NCI-H446 treated with DMSO at 0.1 percent for 48 hours (cell line): ENCODE data around the gene ZNF394.
"Not testable (repeated sequence)": the region's sequence is repeated elsewhere in the genome, so short reads cannot be mapped to it uniquely, and the experiment has no call there.

ENCODE experiments used
- DNase-seq: peaks from one replicate; lab custom pipeline; 2025; lab: John Stamatoyannopoulos, UW

Gene ZNF394

GRCh38 chr7:99499721-99500636 lies at the start of gene ZNF394:
Gene ZNF394 (minus strand): TSS chr7:99500281. CDS start chr7:99500093, 188 bp downstream.
- peak; percentile 66 for DNase-seq

- not testable (repeated sequence) for DNase-seq
Observed at GRCh38 chr7:99549545-99549944, 49.5 kb upstream of the ZNF394 start.

- not testable (repeated sequence) for DNase-seq
Observed at GRCh38 chr7:99545308-99545707, 45.2 kb upstream of the ZNF394 start.

GRCh38 chr7:99543916-99544315 lies 43.8 kb upstream of the ZNF394 start:
- no peak for DNase-seq

GRCh38 chr7:99543081-99543671 lies 43.1 kb upstream of the ZNF394 start:
- no peak for DNase-seq

- DNase-seq = no peak
Observed at GRCh38 chr7:99541212-99541611, 41.1 kb upstream of the ZNF394 start.

- DNase-seq = no peak
Observed at GRCh38 chr7:99540542-99540941, 40.5 kb upstream of the ZNF394 start.

- DNase-seq = no peak
Observed at GRCh38 chr7:99539213-99539811, 39.2 kb upstream of the ZNF394 start.

GRCh38 chr7:99535667-99536066 lies 35.6 kb upstream of the ZNF394 start:
- DNase-seq = no peak

- DNase-seq = no peak
Observed at GRCh38 chr7:99531354-99531765, 31.3 kb upstream of the ZNF394 start.

GRCh38 chr7:99525713-99526440 lies 25.8 kb upstream of the ZNF394 start:
- no peak for DNase-seq

- DNase-seq = no peak
Observed at GRCh38 chr7:99521399-99521798, 21.3 kb upstream of the ZNF394 start.

- no peak for DNase-seq
Observed at GRCh38 chr7:99514050-99514449, 14.0 kb upstream of the ZNF394 start.

GRCh38 chr7:99505324-99505662 lies 5.2 kb upstream of the ZNF394 start:
- no peak for DNase-seq

- peak; percentile 87 for DNase-seq
Observed at GRCh38 chr7:99504603-99505323, 4.7 kb upstream of the ZNF394 start, which contains the start of gene ZKSCAN5. Gene ZKSCAN5 (plus strand): TSS chr7:99504662. CDS start chr7:99506045, 1,383 bp downstream.

- no peak for DNase-seq
Observed at GRCh38 chr7:99504281-99504602, 4.2 kb upstream of the ZNF394 start.

GRCh38 chr7:99501236-99501635 lies 1.2 kb upstream of the ZNF394 start:
- DNase-seq = not testable (repeated sequence)

- DNase-seq = no peak
Observed at GRCh38 chr7:99500637-99501009, 542 bp upstream of the ZNF394 start.

GRCh38 chr7:99499371-99499720 lies 735 bp downstream of the ZNF394 start:
- DNase-seq = no peak

- DNase-seq = no peak
Observed at GRCh38 chr7:99498546-99498944, 1.5 kb downstream of the ZNF394 start.

- DNase-seq = no peak
Observed at GRCh38 chr7:99497766-99498545, 2.1 kb downstream of the ZNF394 start.
